Transverse colon (tissue), 4 donors: Measurements from ENCODE around the gene SHLD2. TPM values are rescaled to one million over a fixed set of nuclear protein-coding genes. Genes with fewer than 3 reads are reported as not detected.
"Not testable (repeated sequence)": the region's sequence is repeated elsewhere in the genome, so short reads cannot be mapped to it uniquely, and the experiment has no call there.

Source experiments
- DNase-seq: peaks from one replicate; pipeline ENCODE4 v3.0.0-alpha.2; 2019
- H3K27ac ChIP-seq, 4 donors: fragments of 200-600 bp; sonication (generic); 2 replicates each; pipeline ENCODE4 v1.5.1; 2016 to 2018; ENCODE audit warnings: inconsistent platforms in 4 of 4
- H3K27me3 ChIP-seq: fragments of 200-600 bp; sonication (generic); 2 replicates; pipeline ENCODE4 v1.5.1; 2017; ENCODE audit warnings: inconsistent platforms
- H3K36me3 ChIP-seq, 4 donors: fragments of 200-600 bp; sonication (generic); 2 replicates each; pipeline ENCODE4 v1.5.1; 2017 to 2019; ENCODE audit warnings: inconsistent platforms in 4 of 4
- H3K4me1 ChIP-seq, 4 donors: fragments of 200-600 bp; sonication (generic); 2 replicates each; pipeline ENCODE4 v1.5.1; 2017 to 2020; ENCODE audit warnings: inconsistent platforms in 4 of 4
- H3K4me3 ChIP-seq, 4 donors: fragments of 200-600 bp; sonication (generic); 1 replicate in 1 of 4; 2 replicates in 3 of 4; pipeline versions ENCODE4 v1.5.1 to v1.6.1; 2017 to 2019; ENCODE audit warnings: inconsistent platforms in 4 of 4
- H3K9me3 ChIP-seq, 2 donors: fragments of 200-600 bp; sonication (generic); 2 replicates each; pipeline ENCODE4 v1.5.1; 2017 to 2019; ENCODE audit warnings: inconsistent platforms in 2 of 2
- EP300 ChIP-seq: sonication (generic); formaldehyde crosslinking; IDR thresholded peaks from one replicate; pipeline ENCODE4 v1.6.1; 2017; ENCODE audit warnings: antibody characterized with exemption, low read depth
- POLR2A ChIP-seq: fragments of 450-650 bp; IDR thresholded peaks from one replicate; pipeline ENCODE4 v1.6.1; 2016; ENCODE audit warnings: antibody characterized with exemption, mild to moderate bottlenecking, moderate library complexity
- POLR2AphosphoS5 ChIP-seq, 3 donors: sonication (generic); formaldehyde crosslinking; IDR thresholded peaks; one replicate each; pipeline ENCODE4 v1.6.1; 2016; ENCODE audit warnings: antibody characterized with exemption in 3 of 3
- WGBS, 2 donors: methylation state at CpG; one replicate each; pipeline ENCODE4 v1.1.5; 2018; ENCODE audit warnings: low coverage in 1 of 2; 5-methylcytosine and 5-hydroxymethylcytosine counted together
- in situ Hi-C, 4 donors: fragments of 200-750 bp; cut with MboI; loops; one replicate each; pipeline versions ENCODE4 v1.15.0 to v1.15.1; 2017; ENCODE audit warnings: low sequenced_read_pairs in 3 of 4, low pct_ligation_motif_present in 1 of 4, low pct_unique_long_range_greater_than_20kb in 1 of 4
- intact Hi-C: fragments of 100-400 bp; cut with DNase I; formaldehyde crosslinking; loops from one replicate; pipeline ENCODE4 v1.15.1; 2023; ENCODE audit warnings: low total_unique reads
- total RNA-seq, 4 donors: library from RNA; depleted of rRNA; stranded (reverse); fragments of >200 nt; gene quantifications; one replicate each; pipeline ENCODE4 v1.1.0, GENCODE V29; 2016
- TF ChIP-seq, protein P1 (sequence below), 5 experiments: fragments of 200-600 bp in 3 of 5; fragments of 450-650 bp in 2 of 5; sonication (generic) in 3 of 5; IDR thresholded peaks; 1 replicate in 2 of 5; 2 replicates in 3 of 5; pipeline ENCODE4 v1.5.1; 2016 to 2017; ENCODE audit warnings: antibody characterized with exemption in 5 of 5, inconsistent platforms in 3 of 5, mild to moderate bottlenecking in 2 of 5, moderate library complexity in 1 of 5

SHLD2 gene
- total RNA-seq, 4 donors from 2014 or later, result 21.7 to 43.7 (median 37.3) TPM

GRCh38 chr10:87068281-87068680, 26.7 kb upstream of the SHLD2 start:
- Histone ChIP-seq H3K4me1 (no peaks in the 10 kb centered on the region), H3K9me3 (no peaks in the 10 kb centered on the region), H3K27me3 (no peaks in the 10 kb centered on the region), H3K36me3 (peaks cover 0 to 48% (median 19%) of the 10 kb centered on the region in 4 donors), H3K27ac (no peak overlapping the region), H3K4me3 (no peak overlapping the region)
- in situ Hi-C loops (no loop called here), intact Hi-C loops (no loop called here)
- no peak for DNase-seq
- 94 to 100% methylated on average over 1 of the region's 1 CpG for WGBS, 2 donors
- TF ChIP-seq EP300, result no peak
- TF ChIP-seq POLR2AphosphoS5 (IDR thresholded peaks at IDR 0.05), result no peak
- TF ChIP-seq POLR2A, result no peak
- TF ChIP-seq, protein P1, sequence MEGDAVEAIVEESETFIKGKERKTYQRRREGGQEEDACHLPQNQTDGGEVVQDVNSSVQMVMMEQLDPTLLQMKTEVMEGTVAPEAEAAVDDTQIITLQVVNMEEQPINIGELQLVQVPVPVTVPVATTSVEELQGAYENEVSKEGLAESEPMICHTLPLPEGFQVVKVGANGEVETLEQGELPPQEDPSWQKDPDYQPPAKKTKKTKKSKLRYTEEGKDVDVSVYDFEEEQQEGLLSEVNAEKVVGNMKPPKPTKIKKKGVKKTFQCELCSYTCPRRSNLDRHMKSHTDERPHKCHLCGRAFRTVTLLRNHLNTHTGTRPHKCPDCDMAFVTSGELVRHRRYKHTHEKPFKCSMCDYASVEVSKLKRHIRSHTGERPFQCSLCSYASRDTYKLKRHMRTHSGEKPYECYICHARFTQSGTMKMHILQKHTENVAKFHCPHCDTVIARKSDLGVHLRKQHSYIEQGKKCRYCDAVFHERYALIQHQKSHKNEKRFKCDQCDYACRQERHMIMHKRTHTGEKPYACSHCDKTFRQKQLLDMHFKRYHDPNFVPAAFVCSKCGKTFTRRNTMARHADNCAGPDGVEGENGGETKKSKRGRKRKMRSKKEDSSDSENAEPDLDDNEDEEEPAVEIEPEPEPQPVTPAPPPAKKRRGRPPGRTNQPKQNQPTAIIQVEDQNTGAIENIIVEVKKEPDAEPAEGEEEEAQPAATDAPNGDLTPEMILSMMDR (IDR thresholded peaks at IDR 0.05), result no peak

DNA sequence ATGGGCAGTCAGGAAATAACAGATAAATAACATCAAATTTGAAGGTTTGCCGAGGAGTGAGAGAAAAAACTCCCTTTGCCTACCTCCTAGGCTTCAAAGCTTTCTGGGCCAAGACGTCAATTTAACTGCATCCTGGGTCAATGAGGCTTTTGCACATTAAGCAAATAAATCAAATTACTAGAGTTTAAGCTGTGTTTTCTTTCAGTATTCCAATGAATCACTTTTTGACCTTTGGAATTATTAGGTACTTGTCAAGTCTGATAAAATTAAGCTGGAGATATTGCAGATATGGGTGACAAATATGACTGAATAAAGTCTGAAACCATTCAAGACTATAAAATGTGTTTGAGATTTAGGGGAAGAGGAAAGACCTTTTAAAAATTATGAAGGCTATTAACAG, 22.6 kb upstream of the SHLD2 start:
- H3K27me3 ChIP-seq, result no peaks in the 10 kb centered on the region
- intact Hi-C loops, result no loop called here
- no peaks in the 10 kb centered on the region for H3K4me1 ChIP-seq
- H3K36me3 ChIP-seq, result peaks cover 0 to 50% (median 13%) of the 10 kb centered on the region in 4 donors
- no peak for DNase-seq
- no peaks in the 10 kb centered on the region for H3K9me3 ChIP-seq
- no peak overlapping the region for H3K27ac ChIP-seq
- TF ChIP-seq POLR2AphosphoS5 (IDR thresholded peaks at IDR 0.05), result no peak
- TF ChIP-seq POLR2A, result no peak
- TF ChIP-seq, protein P1 (IDR thresholded peaks at IDR 0.05), result no peak
- TF ChIP-seq EP300, result no peak
- in situ Hi-C loops, result no loop called here
- 68 to 79% methylated on average over 2 of the region's 2 CpGs for WGBS, 2 donors
- H3K4me3 ChIP-seq, result no peak overlapping the region

GRCh38 chr10:87076421-87076820, 18.6 kb upstream of the SHLD2 start:
- peaks cover 0 to 40% (median 8%) of the 10 kb centered on the region in 4 donors for H3K36me3 ChIP-seq
- WGBS, 2 donors, result 90 to 92% methylated on average over 2 of the region's 2 CpGs
- H3K9me3 ChIP-seq, H3K4me3 ChIP-seq, DNase-seq, intact Hi-C loops, H3K27ac ChIP-seq, H3K4me1 ChIP-seq, in situ Hi-C loops, H3K27me3 ChIP-seq: not testable (repeated sequence)

GRCh38 chr10:87079106-87079836, 15.7 kb upstream of the SHLD2 start:
- Histone ChIP-seq H3K4me3 (no peak overlapping the region), H3K9me3 (no peaks in the 10 kb centered on the region), H3K4me1 (peaks cover 0 to 22% (median 6%) of the 10 kb centered on the region in 4 donors), H3K27me3 (no peaks in the 10 kb centered on the region), H3K36me3 (peaks cover 0 to 15% (median 7%) of the 10 kb centered on the region in 4 donors), H3K27ac (no peak overlapping the region)
- intact Hi-C loops, result no loop called here
- no peak for TF ChIP-seq POLR2A
- TF ChIP-seq EP300, result no peak
- TF ChIP-seq, protein P1 (IDR thresholded peaks at IDR 0.05), result no peak
- no peak for TF ChIP-seq POLR2AphosphoS5 (IDR thresholded peaks at IDR 0.05)
- no peak for DNase-seq
- 84 to 85% methylated on average over 11 of the region's 11 CpGs for WGBS, 2 donors
- in situ Hi-C loops, result no loop called here

GRCh38 chr10:87080621-87081020, 14.4 kb upstream of the SHLD2 start:
- DNase-seq, H3K4me3 ChIP-seq, H3K36me3 ChIP-seq, H3K27me3 ChIP-seq, H3K9me3 ChIP-seq, H3K27ac ChIP-seq, in situ Hi-C loops, intact Hi-C loops: not testable (repeated sequence)
- H3K4me1 ChIP-seq, result peaks cover 4 to 30% (median 10%) of the 10 kb centered on the region in 4 donors
- 100% methylated on average over 2 of the region's 31 CpGs; no CpG with 5 or more reads in 1 of the 2 donors for WGBS, 2 donors

DNA sequence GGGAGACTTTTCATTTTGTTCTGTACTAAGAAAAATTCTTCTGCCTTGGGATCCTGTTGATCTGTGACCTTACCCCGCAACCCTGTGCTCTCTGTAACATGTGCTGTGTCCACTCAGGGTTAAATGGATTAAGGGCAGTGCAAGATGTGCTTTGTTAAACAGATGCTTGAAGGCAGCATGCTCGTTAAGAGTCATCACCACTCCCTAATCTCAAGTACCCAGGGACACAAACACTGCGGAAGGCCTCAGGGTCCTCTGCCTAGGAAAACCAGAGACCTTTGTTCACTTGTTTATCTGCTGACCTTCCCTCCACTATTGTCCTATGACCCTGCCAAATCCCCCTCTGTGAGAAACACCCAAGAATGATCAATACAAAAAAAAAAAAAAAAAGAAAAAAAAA, 13.4 kb upstream of the SHLD2 start:
- WGBS, 2 donors, result 69% methylated on average over 2 of the region's 3 CpGs; no CpG with 5 or more reads in 1 of the 2 donors
- H3K27me3 ChIP-seq, H3K36me3 ChIP-seq, intact Hi-C loops, H3K4me3 ChIP-seq, in situ Hi-C loops, DNase-seq, H3K9me3 ChIP-seq: not testable (repeated sequence)
- peaks cover 4 to 35% (median 12%) of the 10 kb centered on the region in 4 donors for H3K4me1 ChIP-seq
- H3K27ac ChIP-seq, result peak overlapping the region in 2 of 4 donors; percentile 52 to 62

GRCh38 chr10:87082219-87082618, 12.8 kb upstream of the SHLD2 start:
- DNase-seq, H3K36me3 ChIP-seq, H3K27me3 ChIP-seq, H3K9me3 ChIP-seq, H3K4me3 ChIP-seq, intact Hi-C loops, in situ Hi-C loops: not testable (repeated sequence)
- Histone ChIP-seq H3K27ac (peak overlapping the region; percentile 34 to 62 (median 49)), H3K4me1 (peaks cover 4 to 35% (median 12%) of the 10 kb centered on the region in 4 donors)
- WGBS, 2 donors, result 73% methylated on average over 1 of the region's 1 CpG; no CpG with 5 or more reads in 1 of the 2 donors
